ENCODE results near the gene TMPRSS7.

Gene TMPRSS7

DNA sequence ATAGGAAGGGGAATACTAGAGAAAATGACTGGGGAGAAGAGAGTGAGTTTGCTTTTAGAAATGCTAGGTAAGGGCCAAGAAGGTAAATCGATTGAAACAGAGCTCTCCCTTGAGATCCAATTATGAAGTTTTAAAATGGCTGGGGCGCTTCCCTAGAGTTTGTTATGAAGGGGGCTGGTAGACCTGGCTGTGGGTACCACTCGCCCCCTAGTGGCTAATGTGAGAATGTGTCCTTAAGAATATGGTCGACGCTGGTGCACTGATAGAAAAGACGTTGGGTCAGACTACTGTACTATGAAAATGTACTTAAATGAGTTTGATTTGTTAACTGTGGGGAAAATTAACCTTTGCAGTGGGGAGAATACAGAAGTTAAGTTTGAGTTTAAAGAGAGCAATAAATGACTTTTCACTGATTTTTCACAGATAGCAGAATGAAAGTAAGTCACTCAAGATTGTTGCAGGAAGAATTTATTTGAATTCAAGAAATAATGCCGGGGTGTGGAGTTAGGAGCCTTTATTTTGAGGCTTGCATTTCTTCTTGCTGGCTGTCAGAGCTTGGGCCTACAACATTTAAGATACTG, 9.2 kb downstream of the TMPRSS7 start:
- no peak overlapping the region for H3K4me3 ChIP-seq (ENCODE audit: insufficient read depth, low read length, poor library complexity, severe bottlenecking)
- TF ChIP-seq, protein P1, sequence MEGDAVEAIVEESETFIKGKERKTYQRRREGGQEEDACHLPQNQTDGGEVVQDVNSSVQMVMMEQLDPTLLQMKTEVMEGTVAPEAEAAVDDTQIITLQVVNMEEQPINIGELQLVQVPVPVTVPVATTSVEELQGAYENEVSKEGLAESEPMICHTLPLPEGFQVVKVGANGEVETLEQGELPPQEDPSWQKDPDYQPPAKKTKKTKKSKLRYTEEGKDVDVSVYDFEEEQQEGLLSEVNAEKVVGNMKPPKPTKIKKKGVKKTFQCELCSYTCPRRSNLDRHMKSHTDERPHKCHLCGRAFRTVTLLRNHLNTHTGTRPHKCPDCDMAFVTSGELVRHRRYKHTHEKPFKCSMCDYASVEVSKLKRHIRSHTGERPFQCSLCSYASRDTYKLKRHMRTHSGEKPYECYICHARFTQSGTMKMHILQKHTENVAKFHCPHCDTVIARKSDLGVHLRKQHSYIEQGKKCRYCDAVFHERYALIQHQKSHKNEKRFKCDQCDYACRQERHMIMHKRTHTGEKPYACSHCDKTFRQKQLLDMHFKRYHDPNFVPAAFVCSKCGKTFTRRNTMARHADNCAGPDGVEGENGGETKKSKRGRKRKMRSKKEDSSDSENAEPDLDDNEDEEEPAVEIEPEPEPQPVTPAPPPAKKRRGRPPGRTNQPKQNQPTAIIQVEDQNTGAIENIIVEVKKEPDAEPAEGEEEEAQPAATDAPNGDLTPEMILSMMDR (IDR thresholded peaks at IDR 0.05; ENCODE audit: insufficient read depth, low read length, poor library complexity, severe bottlenecking), result peak; percentile 92
- no peak for TF ChIP-seq EZH2phosphoT487 (conservative IDR thresholded peaks at IDR 0.05; ENCODE audit: low read length)
- H2AFZ ChIP-seq (ENCODE audit: low read depth, low read length, severe bottlenecking), result peak overlapping the region; percentile 25
- H3K27me3 ChIP-seq (ENCODE audit: low read length), result no peaks in the 10 kb centered on the region
- H3K9me2 ChIP-seq (replicated peaks; ENCODE audit: insufficient read depth, low read length), result no peaks in the 10 kb centered on the region
- no peak overlapping the region for H3K9ac ChIP-seq (ENCODE audit: low read length)
- no peaks in the 10 kb centered on the region for H3F3A ChIP-seq (ENCODE audit: insufficient read depth)
- no peaks in the 10 kb centered on the region for H3K36me3 ChIP-seq (ENCODE audit: low read length)
- H3K4me2 ChIP-seq (ENCODE audit: low read depth, low read length, poor library complexity, severe bottlenecking), result peak overlapping the region; percentile 4
- no peaks in the 10 kb centered on the region for H4K20me1 ChIP-seq (ENCODE audit: low read depth, low read length)
- no peak overlapping the region for H3K27ac ChIP-seq (ENCODE audit: low read depth, low read length)
- H3K9me3 ChIP-seq (ENCODE audit: insufficient read depth, low read length), result no peaks in the 10 kb centered on the region
- no peaks in the 10 kb centered on the region for H3K79me2 ChIP-seq (ENCODE audit: insufficient read depth, low read length)

GRCh38 chr3:112046599-112046998, 12.1 kb downstream of the TMPRSS7 start:
- Histone ChIP-seq H3K36me3 (ENCODE audit: low read length) (no peaks in the 10 kb centered on the region), H4K20me1 (ENCODE audit: low read depth, low read length) (no peaks in the 10 kb centered on the region), H3F3A (ENCODE audit: insufficient read depth) (no peaks in the 10 kb centered on the region), H3K9ac (ENCODE audit: low read length) (no peak overlapping the region), H3K4me2 (ENCODE audit: low read depth, low read length, poor library complexity, severe bottlenecking) (no peak overlapping the region), H3K9me2 (replicated peaks; ENCODE audit: insufficient read depth, low read length) (no peaks in the 10 kb centered on the region), H3K79me2 (ENCODE audit: insufficient read depth, low read length) (no peaks in the 10 kb centered on the region), H3K27ac (ENCODE audit: low read depth, low read length) (no peak overlapping the region), H3K27me3 (ENCODE audit: low read length) (no peaks in the 10 kb centered on the region), H2AFZ (ENCODE audit: low read depth, low read length, severe bottlenecking) (no peak overlapping the region), H3K4me3 (ENCODE audit: insufficient read depth, low read length, poor library complexity, severe bottlenecking) (no peak overlapping the region), H3K9me3 (ENCODE audit: insufficient read depth, low read length) (no peaks in the 10 kb centered on the region)
- TF ChIP-seq, protein P1 (IDR thresholded peaks at IDR 0.05; ENCODE audit: insufficient read depth, low read length, poor library complexity, severe bottlenecking), result no peak
- no peak for TF ChIP-seq EZH2phosphoT487 (conservative IDR thresholded peaks at IDR 0.05; ENCODE audit: low read length)

DNA sequence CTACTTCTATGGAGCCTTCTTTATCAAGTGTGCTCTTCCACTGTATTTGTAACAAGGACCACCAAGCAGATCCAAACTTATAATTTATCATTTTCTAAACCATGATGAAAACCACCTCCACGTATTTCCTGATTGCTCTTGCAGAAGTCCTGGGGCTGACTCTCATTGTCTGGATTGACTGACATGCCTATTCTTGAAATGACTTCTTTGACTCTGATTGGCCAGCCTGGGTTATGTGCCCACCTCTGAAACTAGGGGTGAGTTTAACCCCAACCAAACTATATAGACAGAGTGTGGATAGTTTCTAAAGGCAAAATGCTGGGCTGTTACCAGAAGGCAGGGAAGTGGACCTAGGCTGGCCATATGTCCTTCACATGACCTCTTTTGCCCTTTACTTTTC, 12.7 kb downstream of the TMPRSS7 start:
- no peaks in the 10 kb centered on the region for H3K27me3 ChIP-seq (ENCODE audit: low read length)
- H3K4me2 ChIP-seq (ENCODE audit: low read depth, low read length, poor library complexity, severe bottlenecking), result no peak overlapping the region
- H3K9me2 ChIP-seq (replicated peaks; ENCODE audit: insufficient read depth, low read length), result no peaks in the 10 kb centered on the region
- no peak for TF ChIP-seq EZH2phosphoT487 (conservative IDR thresholded peaks at IDR 0.05; ENCODE audit: low read length)
- TF ChIP-seq, protein P1 (IDR thresholded peaks at IDR 0.05; ENCODE audit: insufficient read depth, low read length, poor library complexity, severe bottlenecking), result no peak
- no peaks in the 10 kb centered on the region for H4K20me1 ChIP-seq (ENCODE audit: low read depth, low read length)
- no peaks in the 10 kb centered on the region for H3K36me3 ChIP-seq (ENCODE audit: low read length)
- H2AFZ ChIP-seq (ENCODE audit: low read depth, low read length, severe bottlenecking), result no peak overlapping the region
- H3F3A ChIP-seq (ENCODE audit: insufficient read depth), result no peaks in the 10 kb centered on the region
- H3K9ac ChIP-seq (ENCODE audit: low read length), result no peak overlapping the region
- no peaks in the 10 kb centered on the region for H3K79me2 ChIP-seq (ENCODE audit: insufficient read depth, low read length)
- H3K9me3 ChIP-seq (ENCODE audit: insufficient read depth, low read length), result no peaks in the 10 kb centered on the region
- no peak overlapping the region for H3K27ac ChIP-seq (ENCODE audit: low read depth, low read length)
- no peak overlapping the region for H3K4me3 ChIP-seq (ENCODE audit: insufficient read depth, low read length, poor library complexity, severe bottlenecking)

All from SU-DHL-6 (cell line).